ENCODE results near the gene ELMOD3. TPM values are rescaled to one million over a fixed set of nuclear protein-coding genes. Genes with fewer than 3 reads are reported as not detected.

Gene ELMOD3
- total and polyA plus RNA-seq, 9 of the 15 experiments (the other 6 are each of a cell fraction or from before 2014, with no cell fraction given) = 2.7 to 18.7 (median 11.6) TPM

GRCh38 chr2:85327822-85328617 lies 26.5 kb upstream of the ELMOD3 start, which contains the start of gene TGOLN2 (continued):
- TF ChIP-seq, protein P1, sequence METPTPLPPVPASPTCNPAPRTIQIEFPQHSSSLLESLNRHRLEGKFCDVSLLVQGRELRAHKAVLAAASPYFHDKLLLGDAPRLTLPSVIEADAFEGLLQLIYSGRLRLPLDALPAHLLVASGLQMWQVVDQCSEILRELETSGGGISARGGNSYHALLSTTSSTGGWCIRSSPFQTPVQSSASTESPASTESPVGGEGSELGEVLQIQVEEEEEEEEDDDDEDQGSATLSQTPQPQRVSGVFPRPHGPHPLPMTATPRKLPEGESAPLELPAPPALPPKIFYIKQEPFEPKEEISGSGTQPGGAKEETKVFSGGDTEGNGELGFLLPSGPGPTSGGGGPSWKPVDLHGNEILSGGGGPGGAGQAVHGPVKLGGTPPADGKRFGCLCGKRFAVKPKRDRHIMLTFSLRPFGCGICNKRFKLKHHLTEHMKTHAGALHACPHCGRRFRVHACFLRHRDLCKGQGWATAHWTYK (CRISPR knock-in tag; IDR thresholded peaks at IDR 0.05) = peak; percentile 63; the same call in 1 of the 2 replicates
- TF ChIP-seq RCOR1 (IDR thresholded peaks at IDR 0.05; ENCODE audit: borderline replicate concordance in 1 of 2, low read depth in 2 of 2, low read length in 2 of 2) (peak in 1 of 2 experiments; percentile 38; a peak in 2 of 4 replicates), TCFL5 (CRISPR knock-in tag; conservative IDR thresholded peaks at IDR 0.05) (no peak), AFF4 (CRISPR knock-in tag; IDR thresholded peaks at IDR 0.05) (peak; percentile 69; the same call in 1 of the 2 replicates), NR3C1 (CRISPR knock-in tag; IDR thresholded peaks at IDR 0.05) (no peak), CXXC5 (CRISPR knock-in tag; IDR thresholded peaks at IDR 0.05) (peak; percentile 86), CHAMP1 (IDR thresholded peaks at IDR 0.05) (no peak), ZNF212 (CRISPR knock-in tag; IDR thresholded peaks at IDR 0.05) (no peak), ZNF124 (CRISPR knock-in tag; IDR thresholded peaks at IDR 0.05) (no peak), NR4A1 (CRISPR knock-in tag; IDR thresholded peaks at IDR 0.05) (no peak), NR4A1 (tag; IDR thresholded peaks at IDR 0.05) (no peak), ATF6 (CRISPR knock-in tag; IDR thresholded peaks at IDR 0.05) (peak; percentile 89), HINFP (tag; conservative IDR thresholded peaks at IDR 0.05; ENCODE audit: low read depth) (no peak), ELF2 (CRISPR knock-in tag; IDR thresholded peaks at IDR 0.05) (peak; percentile 91)
- TF ChIP-seq, protein P2, sequence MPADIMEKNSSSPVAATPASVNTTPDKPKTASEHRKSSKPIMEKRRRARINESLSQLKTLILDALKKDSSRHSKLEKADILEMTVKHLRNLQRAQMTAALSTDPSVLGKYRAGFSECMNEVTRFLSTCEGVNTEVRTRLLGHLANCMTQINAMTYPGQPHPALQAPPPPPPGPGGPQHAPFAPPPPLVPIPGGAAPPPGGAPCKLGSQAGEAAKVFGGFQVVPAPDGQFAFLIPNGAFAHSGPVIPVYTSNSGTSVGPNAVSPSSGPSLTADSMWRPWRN (IDR thresholded peaks at IDR 0.05; ENCODE audit: low read depth) = no peak

Data from K562 (cell line).